GM21529 (cell line): ENCODE results near the gene CNN3.

Source experiments
- ATAC-seq: cut with Tn5 transposase; IDR thresholded peaks from one replicate; pipeline ENCODE4 v1.9.1; 2021; ENCODE audit not compliant: unreplicated experiment

CNN3 gene

GRCh38 chr1:94859174-94859573 lies 67.7 kb downstream of the CNN3 start:
- no peak for ATAC-seq

- ATAC-seq = no peak
These were observed 68.6 kb downstream of the CNN3 start for GRCh38 chr1:94858276-94858675.

DNA sequence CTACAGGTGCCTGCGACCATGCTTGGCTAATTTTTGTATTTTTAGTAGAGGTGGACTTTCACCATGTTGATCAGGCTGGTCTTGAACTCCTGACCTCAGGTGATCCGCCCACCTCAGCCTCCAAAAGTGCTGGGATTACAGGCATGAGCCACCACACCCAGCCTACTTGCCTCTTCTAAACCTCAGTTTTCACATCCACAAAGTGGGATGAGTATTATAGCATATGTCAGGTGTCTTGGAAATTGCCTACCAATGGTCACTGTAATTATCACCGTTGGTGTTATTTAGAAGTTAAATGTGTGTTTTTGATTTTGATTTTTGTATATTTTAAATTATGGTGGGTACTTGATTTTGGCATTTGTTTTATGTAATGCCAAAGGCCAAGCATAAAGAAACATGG lies 70.0 kb downstream of the CNN3 start:
- ATAC-seq = no peak

GRCh38 chr1:94856004-94856403 lies 70.9 kb downstream of the CNN3 start:
- no peak for ATAC-seq

- no peak for ATAC-seq
These were observed 71.6 kb downstream of the CNN3 start for GRCh38 chr1:94855307-94855700.

DNA sequence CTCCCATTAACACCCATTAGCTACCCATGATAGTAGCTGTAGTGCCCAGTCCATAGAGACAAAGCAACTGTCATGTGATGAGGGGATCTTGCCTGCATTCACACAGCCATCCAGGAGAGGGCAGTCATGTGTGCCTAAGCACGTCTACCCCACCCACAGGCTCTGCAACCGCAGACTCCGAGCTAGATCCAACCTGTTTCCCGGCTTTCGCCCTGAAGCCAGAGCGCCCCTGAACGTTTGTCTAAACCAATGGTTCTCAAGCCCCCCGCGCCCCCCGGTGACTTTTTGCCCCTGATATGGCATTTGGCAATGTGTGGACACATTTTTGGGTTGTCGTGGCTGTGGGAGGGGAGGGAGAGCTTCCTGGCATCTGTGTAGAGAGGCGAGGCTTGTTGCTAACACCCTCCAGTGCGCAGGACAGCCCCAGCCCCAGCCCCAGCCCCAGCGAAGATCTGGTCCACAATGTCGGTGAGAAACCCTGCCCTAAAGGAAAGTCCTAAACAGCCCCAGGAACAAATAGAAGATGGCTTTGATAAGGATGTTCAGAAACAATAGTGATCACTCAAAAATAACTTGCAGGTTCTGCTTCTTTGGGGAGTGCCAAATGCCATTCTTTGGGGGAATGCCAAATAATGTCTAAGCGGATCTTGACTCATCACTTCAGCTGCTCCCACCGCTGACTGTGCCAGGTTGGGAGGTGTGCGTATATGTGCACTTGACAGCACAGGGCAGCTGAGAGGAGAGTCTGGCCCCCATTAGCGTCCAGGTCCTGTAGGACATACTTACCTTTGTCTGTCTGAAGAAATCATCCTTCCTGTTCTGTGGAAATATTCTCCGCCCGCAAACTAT lies 72.2 kb downstream of the CNN3 start:
- peak; percentile 99 for ATAC-seq

GRCh38 chr1:94852788-94853187 lies 74.1 kb downstream of the CNN3 start:
- ATAC-seq = no peak

DNA sequence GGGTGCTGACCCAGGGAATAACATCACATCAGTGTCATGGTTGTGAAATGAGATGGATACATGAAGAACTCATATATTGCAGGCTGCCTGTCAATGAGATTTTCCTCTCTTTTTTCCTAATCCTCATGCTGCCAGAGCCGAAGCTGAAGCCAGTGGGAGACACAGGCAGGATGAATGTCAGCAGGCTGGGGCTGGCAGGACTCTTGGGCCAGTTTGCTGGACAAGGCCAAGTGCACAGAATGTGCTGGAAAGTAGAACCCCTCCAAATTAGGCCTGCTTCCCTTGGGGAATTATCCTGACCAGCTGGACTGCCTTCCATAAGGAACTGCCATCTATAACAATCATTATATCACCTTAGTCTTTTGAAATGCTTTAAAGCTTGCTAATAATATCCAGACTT lies 75.3 kb downstream of the CNN3 start:
- ATAC-seq = no peak
